Measurements from ENCODE around the gene GLB1L2.
"Not testable (repeated sequence)": the region's sequence is repeated elsewhere in the genome, so short reads cannot be mapped to it uniquely, and the experiment has no call there.

The GLB1L2 gene

DNA sequence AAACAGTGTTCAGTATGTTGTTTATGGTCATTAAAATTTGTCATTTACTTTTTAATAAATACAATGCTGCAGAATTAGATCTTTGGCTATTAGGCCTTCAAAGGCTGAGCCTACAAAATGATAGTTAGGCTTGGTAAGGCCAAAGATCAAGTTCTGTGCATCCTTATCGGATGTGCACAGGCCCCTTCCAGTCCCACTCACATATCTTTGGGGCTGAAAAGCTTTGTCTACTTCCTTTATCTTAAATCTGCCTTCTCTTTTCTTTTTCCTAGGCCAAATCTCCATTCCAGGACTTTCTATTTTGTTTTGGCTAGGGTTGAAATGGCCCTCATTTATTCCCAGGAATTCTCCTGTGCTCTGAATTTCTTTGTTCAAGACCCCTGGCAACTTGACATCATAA is 3.4 kb upstream of the GLB1L2 start:
- no peak for DNase-seq

GRCh38 chr11:134330611-134331353 is 1.0 kb upstream of the GLB1L2 start:
- no peak for DNase-seq

DNA sequence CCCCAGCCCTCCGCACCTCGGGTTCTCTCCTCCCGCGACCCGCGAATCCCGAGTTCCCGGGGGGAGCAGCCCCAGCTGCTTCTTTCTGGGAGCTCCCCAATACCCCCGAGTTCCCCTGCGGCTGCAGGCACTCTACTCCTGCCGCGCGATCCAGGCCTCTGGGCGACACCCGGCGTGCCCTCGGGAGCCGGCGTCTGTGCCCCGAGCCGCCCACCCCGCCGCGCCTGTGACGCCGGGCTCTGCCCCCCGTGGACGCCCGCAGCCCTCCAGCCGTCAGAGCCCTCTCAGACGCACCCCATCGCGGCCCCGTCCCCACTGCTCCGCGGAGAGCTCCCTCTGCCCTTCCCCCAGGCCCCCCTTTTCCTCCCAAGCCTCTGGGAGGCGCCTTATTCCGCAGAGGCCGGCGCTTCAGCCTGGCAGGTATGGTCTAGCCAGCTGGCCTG is 422 bp downstream of the GLB1L2 start:
- no peak for DNase-seq

DNA sequence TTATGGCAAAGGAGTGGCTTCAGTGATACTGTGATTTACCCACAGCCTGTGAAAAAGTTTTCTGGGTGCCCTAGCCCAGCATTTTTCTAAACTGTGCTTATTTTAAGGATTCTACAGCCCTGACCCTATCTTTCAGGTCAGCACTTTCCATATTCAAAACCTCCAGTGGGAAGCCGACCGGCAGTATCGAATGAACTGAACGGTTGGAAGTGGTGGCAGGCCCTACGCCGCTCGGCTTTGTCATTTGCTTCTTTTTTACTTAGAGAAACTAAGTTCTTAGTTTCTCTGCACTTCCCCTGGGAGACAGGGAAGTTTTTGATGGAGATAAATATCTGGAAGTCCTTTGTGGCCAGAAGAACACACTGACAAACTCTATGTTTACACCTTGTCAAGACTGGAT is 994 bp downstream of the GLB1L2 start:
- no peak for DNase-seq

DNA sequence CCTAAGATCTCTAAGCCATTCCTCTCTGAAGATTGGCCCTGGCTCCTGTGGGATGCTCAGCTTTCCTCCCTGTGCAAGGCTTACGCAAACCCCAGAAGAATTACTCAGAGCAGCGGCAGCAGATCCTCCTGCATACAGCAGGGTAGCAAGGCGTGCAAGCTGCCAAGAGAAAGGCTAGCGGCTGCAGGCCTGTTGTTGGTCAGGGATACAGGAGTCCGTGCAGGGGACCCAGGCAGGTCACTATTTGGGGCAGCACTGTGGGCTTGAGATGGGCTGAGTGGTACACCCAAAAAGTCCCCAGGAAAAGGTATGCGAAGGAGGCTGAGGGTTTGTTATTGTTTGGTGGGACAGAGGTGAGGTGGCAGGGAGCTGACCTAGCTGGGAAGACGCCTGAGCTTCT is 1.5 kb downstream of the GLB1L2 start:
- DNase-seq: no peak

DNA sequence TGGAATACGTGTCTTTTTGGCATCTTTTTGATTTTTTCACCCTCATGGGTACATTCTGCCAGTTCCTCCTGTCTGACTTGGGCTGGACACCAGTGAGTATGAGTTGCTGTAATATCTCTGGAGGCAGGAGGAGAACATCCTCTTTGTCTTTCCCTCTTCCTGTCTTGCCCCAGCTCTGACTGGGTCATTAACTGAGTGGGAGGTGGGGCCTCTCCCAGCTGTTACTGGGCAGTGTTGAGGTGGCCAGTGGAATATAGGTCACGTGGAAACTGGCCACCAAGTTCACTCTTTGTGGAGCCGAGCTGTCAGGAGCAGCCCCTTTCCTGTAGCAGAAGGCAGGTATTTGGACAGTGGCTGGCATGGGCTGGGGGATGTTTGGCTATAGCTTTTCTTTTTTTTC is 2.2 kb downstream of the GLB1L2 start:
- no peak for DNase-seq

DNA sequence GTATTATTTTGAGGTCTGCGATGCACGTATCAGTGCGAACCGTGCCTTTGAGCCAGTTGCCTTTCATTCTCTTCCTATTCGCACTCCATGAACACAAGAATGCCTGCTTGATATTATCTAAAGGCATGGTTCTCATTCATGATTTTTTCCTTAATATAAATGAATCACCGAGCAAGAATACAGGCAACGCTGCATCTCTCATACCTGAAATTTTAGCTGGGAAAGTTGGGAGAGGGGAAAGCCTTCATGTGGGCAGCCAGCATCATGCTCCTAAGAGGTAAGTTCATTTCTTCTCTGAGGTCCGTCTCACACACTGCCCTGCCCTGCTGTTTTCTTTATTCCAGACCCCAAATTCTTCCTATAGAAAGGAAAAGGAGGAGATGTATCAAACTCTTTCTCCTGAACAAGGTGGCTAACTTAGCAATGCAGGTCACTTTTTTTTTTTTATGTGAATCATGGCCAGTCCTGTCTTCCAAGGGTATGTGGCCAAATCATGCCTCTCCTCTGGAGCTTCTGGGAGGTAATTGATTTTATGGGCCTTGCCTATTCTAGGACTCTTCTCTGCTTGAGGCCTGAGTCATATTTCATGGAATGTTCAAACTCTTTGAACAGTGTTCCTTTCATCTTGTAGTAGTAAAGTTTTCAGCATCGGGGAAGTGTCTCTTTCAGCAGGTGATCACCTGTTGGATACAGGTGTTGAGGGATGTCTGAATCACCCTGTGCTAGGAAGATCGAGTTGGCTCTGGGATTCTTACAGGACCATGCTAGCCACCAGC is 3.2 kb downstream of the GLB1L2 start:
- no peak for DNase-seq

GRCh38 chr11:134337051-134337450 is 5.3 kb downstream of the GLB1L2 start:
- no peak for DNase-seq

- DNase-seq: no peak
Measured at GRCh38 chr11:134338068-134338467, 6.3 kb downstream of the GLB1L2 start.

DNA sequence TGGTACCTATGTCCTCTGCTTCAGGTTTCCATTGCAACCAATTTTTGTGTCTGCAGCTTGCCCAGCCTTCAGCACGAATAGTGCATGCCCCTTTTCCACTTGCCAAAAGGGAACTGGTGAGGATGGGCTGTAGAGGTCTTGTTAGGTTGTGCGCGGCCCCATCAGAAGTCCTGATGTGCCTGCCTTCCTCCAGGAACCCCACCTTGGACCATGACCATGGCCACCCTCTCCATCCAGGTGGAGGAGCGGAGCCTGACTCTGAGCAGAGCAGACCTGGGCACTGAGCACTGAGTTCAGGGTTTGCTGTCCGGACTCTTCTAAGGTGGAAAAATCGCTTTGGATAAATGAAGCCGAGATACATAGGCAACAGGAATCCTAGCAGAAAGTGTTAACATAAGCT is 6.9 kb downstream of the GLB1L2 start:
- no peak for DNase-seq

DNA sequence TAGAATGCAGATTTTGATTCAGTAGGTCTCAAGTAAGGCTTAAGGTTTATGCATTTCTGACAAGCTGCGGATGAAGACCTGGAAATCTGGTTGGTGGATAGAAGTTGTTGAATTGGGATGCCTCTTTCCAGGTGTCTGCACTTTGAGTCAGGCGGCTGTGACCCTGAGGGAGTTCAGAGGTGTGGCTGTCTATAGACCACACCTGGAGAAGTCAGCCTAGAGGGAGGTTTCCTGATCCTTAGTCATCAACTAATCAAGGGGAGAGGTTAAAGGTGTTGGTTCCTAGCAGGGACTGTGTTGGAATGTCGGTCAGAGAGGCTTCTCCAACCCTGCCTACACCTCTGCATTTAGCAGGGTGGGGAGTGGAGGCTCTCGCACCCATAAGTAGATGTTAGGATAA is 8.0 kb downstream of the GLB1L2 start:
- DNase-seq: no peak

- DNase-seq: peak; percentile 33
Measured at GRCh38 chr11:134340354-134340964, 8.7 kb downstream of the GLB1L2 start.

DNA sequence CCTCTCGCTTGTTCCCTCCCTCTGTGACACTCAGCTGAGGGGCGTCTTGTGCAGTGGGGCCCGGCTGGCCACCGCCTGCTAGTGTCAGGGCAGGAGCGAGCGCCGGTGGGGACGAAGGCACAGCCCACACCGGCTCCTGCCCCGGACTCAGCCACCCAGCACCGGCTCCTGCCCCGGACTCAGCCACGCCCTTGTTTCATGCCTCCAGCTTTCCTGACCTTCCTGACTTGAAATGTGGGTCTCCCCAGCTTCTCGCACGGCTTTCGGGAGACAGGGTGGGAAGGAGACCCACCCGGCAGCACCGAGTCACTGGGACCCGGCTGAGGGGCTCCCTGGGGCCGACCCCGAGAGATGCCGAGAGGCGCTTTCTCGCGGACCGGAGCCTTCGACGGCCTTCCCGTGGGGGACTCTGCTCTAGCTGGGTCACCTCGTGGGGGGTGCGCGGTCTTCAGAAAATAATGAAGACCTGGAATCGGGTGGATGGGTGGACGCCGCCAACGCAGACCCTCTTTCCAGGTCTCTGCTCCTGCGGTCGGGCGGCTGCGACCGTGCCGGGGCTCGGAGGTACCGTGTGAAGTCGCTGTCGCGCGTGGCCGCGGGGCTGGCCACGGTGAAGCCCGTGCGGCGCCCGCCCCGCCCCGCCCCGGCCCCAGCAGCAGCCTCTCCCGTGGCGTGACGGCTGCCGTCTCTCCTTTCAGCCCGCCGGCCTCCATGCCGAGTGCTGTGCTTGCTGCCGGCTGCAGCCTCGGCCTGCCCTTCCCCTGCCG is 10.2 kb downstream of the GLB1L2 start:
- no peak for DNase-seq

- DNase-seq: no peak
Measured at GRCh38 chr11:134342572-134343340, 11.0 kb downstream of the GLB1L2 start.

DNA sequence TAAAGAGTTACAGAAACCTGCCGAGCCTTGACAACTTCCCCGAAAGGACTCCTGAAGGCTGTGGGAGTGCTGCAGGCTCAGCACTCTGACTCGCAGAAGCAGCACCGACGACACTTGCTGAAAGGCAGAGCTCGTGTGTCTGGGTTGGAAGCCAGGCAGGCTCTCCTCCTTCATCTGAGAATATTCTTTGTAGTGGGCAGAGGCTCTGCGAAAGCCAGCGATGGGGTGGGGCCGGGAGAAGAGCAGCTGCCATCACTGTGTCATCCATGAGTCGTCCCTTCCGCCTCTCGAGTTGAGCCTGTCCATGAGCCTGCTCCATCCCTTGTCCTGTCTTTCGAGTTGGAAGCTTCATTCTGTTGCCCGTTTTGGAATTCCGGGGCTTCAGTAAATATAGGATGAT is 11.9 kb downstream of the GLB1L2 start:
- no peak for DNase-seq

DNA sequence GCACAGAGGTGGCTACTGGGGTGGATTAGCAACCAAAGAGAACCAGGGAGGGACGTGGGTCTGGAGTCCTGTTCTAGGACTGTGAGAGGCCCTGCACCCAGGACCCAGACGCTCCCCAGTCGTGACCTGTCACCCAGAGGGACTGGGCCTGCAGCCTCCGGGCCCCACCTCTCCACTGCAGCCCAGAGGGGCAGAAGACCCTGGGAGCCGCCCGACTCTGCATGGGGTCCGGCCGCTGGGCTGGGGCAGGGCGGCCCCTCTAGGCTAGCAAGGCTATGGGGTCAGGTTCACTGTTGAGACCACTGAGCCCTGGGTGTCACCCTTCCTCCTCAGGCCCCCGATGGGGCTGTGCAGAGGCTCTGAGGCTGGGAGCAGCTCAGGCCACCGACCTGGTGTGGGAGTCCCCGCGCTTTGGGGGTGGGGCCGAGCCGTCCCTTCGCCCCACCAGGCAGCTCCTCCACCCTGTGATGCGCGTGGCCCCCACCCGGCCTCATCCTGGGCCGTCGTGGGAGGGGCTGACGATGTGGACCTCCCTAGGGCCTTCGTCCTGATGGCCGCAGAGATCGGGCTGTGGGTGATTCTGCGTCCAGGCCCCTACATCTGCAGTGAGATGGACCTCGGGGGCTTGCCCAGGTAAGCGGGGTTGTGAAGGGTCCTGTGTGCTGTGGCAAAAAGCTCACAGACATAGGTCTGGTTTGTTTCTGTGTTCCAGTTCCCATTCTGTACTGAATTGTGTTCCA is 12.9 kb downstream of the GLB1L2 start:
- DNase-seq: not testable (repeated sequence)

DNA sequence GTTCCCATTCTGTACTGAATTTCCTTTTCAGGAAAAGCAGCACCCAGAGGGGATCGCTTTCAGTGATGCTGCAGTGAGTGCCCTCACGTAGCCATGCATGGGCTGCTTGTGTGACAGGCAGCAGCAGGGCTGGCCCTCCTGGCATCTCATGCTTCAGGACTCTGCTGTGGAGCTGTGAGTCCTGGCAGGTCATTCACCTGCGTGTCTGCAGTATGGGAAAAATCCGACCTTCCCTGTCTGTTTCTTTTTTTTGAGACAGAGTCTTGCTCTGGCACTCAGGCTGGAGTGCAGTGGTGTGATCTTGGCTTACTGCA is 13.4 kb downstream of the GLB1L2 start:
- no peak for DNase-seq

DNA sequence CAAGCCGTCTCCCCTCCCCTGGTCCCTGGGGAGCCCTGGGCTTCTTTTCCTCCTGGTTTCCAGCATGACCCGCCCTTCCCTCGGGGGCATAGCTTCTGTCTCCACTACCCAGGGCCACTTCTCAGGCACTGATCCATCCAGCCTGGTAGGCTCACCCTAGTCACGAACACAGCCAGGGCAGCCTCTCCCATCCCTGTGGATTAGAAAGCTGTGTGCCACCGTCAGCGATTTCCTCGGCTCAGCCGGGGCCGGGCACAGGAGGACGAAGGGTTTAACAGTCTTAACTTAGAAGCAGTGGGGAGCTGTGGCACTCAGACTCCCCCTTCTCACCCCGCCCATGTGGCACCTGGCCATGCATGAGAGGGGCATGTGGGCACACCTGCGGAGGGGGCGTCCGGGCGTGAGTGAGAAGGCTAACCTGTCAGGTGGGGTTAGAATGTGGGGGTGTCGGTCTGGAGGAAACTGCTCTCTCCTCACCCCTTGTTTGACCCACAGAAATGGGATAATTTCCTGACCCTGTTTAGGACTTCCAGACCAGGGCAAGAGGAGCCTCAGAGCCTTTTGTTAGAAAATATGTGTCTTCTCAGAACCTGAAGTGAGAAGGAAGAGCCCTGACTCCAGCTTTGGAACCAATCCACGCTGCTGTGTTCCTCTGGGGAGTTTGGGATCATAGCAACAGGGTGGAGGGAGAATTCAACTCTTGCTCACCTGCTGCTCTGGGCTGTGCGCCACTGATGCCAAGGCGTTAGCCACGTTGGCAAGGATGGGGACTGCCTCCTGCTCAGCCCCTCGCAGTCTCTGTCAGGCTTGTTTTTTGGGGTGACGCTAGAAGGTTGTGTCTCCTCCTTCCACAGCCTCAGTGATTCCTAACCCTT is 14.6 kb downstream of the GLB1L2 start:
- no peak for DNase-seq

DNA sequence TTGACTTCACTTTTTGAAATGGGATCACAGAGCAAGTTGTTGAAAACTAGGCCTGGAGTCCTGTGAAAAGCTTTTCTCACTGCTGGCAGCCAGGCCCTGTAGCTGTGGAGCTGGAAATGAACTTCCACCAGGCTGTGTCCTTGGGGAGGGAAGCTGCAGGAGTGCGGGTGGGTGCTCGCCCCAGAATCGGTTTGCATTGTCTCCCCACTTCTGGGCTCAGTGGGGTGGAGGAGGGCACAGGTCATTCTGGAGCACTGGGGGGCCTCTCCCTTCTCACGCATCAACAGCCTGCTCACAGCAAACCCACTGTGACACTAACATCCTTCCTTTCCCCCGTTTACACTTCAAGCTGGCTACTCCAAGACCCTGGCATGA is 15.2 kb downstream of the GLB1L2 start:
- DNase-seq: no peak

DNA sequence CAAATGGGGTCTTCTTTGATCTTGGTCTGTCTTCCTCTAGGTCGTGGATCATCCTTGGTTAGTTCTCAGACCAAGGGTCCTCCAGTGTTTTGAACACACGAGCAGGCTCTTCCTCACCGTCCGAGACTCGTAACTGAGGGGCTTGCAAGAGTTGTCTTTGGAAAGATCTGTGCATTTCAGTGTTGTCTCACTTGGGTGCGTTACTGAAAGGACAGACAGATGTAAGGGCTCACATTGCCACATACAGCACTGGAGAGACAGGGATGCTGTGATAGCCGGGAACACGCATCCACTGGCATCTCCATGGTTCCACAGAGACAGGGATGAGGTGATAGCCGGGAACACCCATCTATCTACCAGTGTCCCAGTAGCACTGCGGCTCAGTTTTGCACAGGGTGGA is 15.7 kb downstream of the GLB1L2 start:
- no peak for DNase-seq
